GM04504 (cell line): ENCODE measurements around the gene OR14I1.
"Not testable (repeated sequence)": the region's sequence is repeated elsewhere in the genome, so short reads cannot be mapped to it uniquely, and the experiment has no call there.

ENCODE experiments used
- DNase-seq: peaks from one replicate; pipeline ENCODE4 v3.0.0-alpha.2; 2012; ENCODE audit warnings: low read depth

The OR14I1 gene

GRCh38 chr1:248686815-248687214, 15.8 kb downstream of the OR14I1 start:
- no peak for DNase-seq

GRCh38 chr1:248681651-248682050, 20.9 kb downstream of the OR14I1 start:
- DNase-seq = no peak

GRCh38 chr1:248670003-248670402, 32.6 kb downstream of the OR14I1 start:
- DNase-seq = no peak

- not testable (repeated sequence) for DNase-seq
These were observed 38.9 kb downstream of the OR14I1 start for GRCh38 chr1:248663453-248664328.

GRCh38 chr1:248656797-248657196, 45.8 kb downstream of the OR14I1 start:
- DNase-seq = not testable (repeated sequence)

- DNase-seq = not testable (repeated sequence)
These were observed 47.2 kb downstream of the OR14I1 start, which contains the start of gene OR2T27 for GRCh38 chr1:248655354-248655753. OR2T27 (minus strand) TSS chr1:248655528; CDS start chr1:248650884, 4,644 bp downstream.
